Stimulated activated CD4-positive, alpha-beta T cell treated with anti-CD3 and anti-CD28 coated beads, Interleukin-4, amount 100 ng/mL, for 4 hours (primary cell): ENCODE data around the gene MUC4.
A peak's percentile ranks its signal among the peaks of the same experiment; 100 is the strongest.

ENCODE experiments used
- DNase-seq, 2 experiments: peaks; one replicate each; pipeline ENCODE4 v3.0.0-alpha.2; 2020

Gene MUC4

GRCh38 chr3:195811756-195812155 is at the start of gene MUC4:
MUC4 (minus strand) TSS chr3:195811929; CDS start chr3:195811817, 112 bp downstream.
- no peak for DNase-seq

- DNase-seq = no peak
Measured at GRCh38 chr3:195860456-195860855, 48.7 kb upstream of the MUC4 start.

- no peak for DNase-seq
Measured at GRCh38 chr3:195859846-195860411, 48.2 kb upstream of the MUC4 start.

- DNase-seq = peak; percentile 61 to 72
Measured at GRCh38 chr3:195859061-195859845, 47.5 kb upstream of the MUC4 start.

- no peak for DNase-seq
Measured at GRCh38 chr3:195856410-195857084, 44.8 kb upstream of the MUC4 start.

- no peak for DNase-seq
Measured at GRCh38 chr3:195855471-195856409, 44.0 kb upstream of the MUC4 start.

- no peak for DNase-seq
Measured at GRCh38 chr3:195854628-195855294, 43.0 kb upstream of the MUC4 start.

GRCh38 chr3:195853996-195854395 is 42.3 kb upstream of the MUC4 start:
- DNase-seq = no peak

GRCh38 chr3:195853036-195853435 is 41.3 kb upstream of the MUC4 start:
- no peak for DNase-seq

- DNase-seq = peak; percentile 75 to 81
Measured at GRCh38 chr3:195850857-195851543, 39.3 kb upstream of the MUC4 start.

GRCh38 chr3:195849322-195850074 is 37.8 kb upstream of the MUC4 start:
- no peak for DNase-seq

GRCh38 chr3:195847055-195847950 is 35.6 kb upstream of the MUC4 start:
- DNase-seq = no peak

GRCh38 chr3:195845483-195845882 is 33.8 kb upstream of the MUC4 start:
- DNase-seq = no peak

- no peak for DNase-seq
Measured at GRCh38 chr3:195844671-195845218, 33.0 kb upstream of the MUC4 start.

GRCh38 chr3:195839260-195840010 is 27.7 kb upstream of the MUC4 start:
- DNase-seq = no peak

- DNase-seq = no peak
Measured at GRCh38 chr3:195838714-195839113, 27.0 kb upstream of the MUC4 start.

GRCh38 chr3:195836476-195837135 is 24.9 kb upstream of the MUC4 start:
- no peak for DNase-seq

GRCh38 chr3:195835791-195836190 is 24.1 kb upstream of the MUC4 start:
- DNase-seq = no peak
